ENCODE results near the gene CELA1.

DNA sequence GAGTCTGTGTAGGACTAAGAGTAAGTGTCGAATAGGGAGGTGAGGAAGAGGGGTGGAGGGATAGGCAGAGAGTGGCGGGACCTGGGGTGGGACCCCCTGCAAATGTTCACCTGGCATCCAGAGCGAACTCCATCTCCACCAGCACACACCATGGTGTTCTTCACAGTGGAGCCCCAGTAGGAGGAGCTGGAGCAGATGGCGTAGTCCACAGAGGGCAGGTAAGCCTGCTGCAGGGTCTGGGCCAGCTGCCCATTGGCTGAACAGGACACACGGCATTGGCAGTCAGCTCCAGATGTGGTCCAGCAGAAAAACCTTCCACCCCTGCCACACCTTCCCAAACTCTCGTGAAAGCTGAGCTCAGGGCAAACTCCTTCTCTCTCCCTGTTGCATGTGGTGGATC is 6.7 kb downstream of the CELA1 start:
- TF ChIP-seq POLR2A (IDR thresholded peaks at IDR 0.05; ENCODE audit: low read depth, low read length) (no peak), TAF1 (IDR thresholded peaks at IDR 0.05; ENCODE audit: low read depth, low read length) (no peak), POLR2AphosphoS5 (IDR thresholded peaks at IDR 0.05; ENCODE audit: low read depth, low read length) (no peak)

All from GM12891 (cell line).